AG04450 (cell line): ENCODE data around the gene PRPF39. TPM values are rescaled to one million over a fixed set of nuclear protein-coding genes. Genes with fewer than 3 reads are reported as not detected.

Source experiments
- CTCF ChIA-PET: fragments of 300-600, 350-600 bp; formaldehyde crosslinking; extraction: SDS; loops from one replicate; lab custom pipeline; 2022; ENCODE audit warnings: antibody characterized with exemption, inconsistent platforms; lab: Charles Lee
- POLR2A ChIA-PET: fragments of 350-600 bp; formaldehyde crosslinking; extraction: SDS; loops from one replicate; lab custom pipeline; 2021; ENCODE audit warnings: antibody characterized with exemption, inconsistent platforms; lab: Yijun Ruan, JAX
- DNase-seq: peaks from one replicate; pipeline ENCODE4 v3.0.0-alpha.2; 2011; ENCODE audit warnings: low read depth, low spot score
- H3K27ac ChIP-seq: one replicate; pipeline ENCODE4 v1.5.1; 2012; ENCODE audit warnings: low read depth, low read length, control low read depth
- H3K27me3 ChIP-seq: one replicate; pipeline ENCODE4 v1.6.0; 2012; ENCODE audit warnings: low read length; ENCODE audit not compliant: control insufficient read depth, insufficient read depth
- H3K4me3 ChIP-seq: 2 replicates; pipeline ENCODE4 v1.5.1; 2011; ENCODE audit warnings: mild to moderate bottlenecking, low read depth, low read length, control low read depth
- H3K9me3 ChIP-seq: 2 replicates; pipeline ENCODE4 v1.5.1; 2012; ENCODE audit warnings: low read length; ENCODE audit not compliant: control insufficient read depth, insufficient read depth
- CTCF ChIP-seq: IDR thresholded peaks from 2 replicates; pipeline ENCODE4 v1.5.1; 2011; ENCODE audit warnings: low read depth, low read length, control low read depth, inconsistent platforms
- polyA plus RNA-seq: library from polyadenylated mRNA; depleted of rRNA; stranded (reverse); fragments of >200 nt; gene quantifications from 2 replicates; pipeline ENCODE4 v1.2.3, GENCODE V29; 2011

The PRPF39 gene
- polyA plus RNA-seq, 1 experiment: 48.6 TPM

DNA sequence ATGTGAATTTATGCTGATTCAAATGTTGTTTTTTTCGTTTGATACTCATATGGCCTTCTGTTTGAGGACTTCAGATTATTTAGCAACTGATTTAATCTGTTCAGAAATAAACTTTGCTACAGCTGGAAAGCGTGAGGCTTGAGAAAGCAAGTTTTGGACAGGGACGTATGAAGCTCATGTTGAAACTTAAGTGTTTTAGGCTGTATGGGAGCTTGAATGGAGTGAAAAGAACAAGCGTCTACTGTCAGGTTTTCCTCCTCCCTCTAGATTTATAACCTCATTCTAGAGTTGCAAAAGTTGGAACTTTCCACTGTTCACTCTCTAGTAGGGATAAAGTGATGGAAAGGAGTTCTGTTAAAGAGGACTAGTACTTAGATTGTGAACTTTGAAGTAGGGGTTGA, 1.0 kb downstream of the PRPF39 start:
- CTCF ChIA-PET: no interaction called here
- no peak for DNase-seq
- peak overlapping the region; percentile 83 for H3K4me3 ChIP-seq
- no peaks in the 10 kb centered on the region for H3K9me3 ChIP-seq
- H3K27me3 ChIP-seq: no peaks in the 10 kb centered on the region
- H3K27ac ChIP-seq: no peak overlapping the region
- TF ChIP-seq CTCF: no peak
- POLR2A ChIA-PET: no interaction called here

DNA sequence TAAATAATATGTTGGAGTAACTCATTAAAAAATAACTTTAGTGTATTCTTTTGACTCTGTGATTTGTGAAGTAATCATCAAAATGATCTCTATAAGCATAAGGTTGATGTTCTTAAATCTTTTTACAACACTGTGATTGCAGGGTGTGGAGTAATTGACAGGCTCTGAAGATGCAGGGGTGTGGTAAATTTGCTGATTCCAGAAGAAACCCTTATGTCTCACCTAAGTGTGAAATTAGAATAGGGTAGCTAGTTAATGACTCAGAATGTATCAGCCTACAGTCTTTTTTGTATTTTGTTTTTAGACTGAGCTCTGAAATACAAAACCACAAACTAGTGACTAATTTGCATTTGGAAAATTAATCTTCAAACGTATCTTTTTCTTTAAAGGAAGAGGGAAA, 5.9 kb downstream of the PRPF39 start:
- POLR2A ChIA-PET: no interaction called here
- Histone ChIP-seq H3K27ac (no peak overlapping the region), H3K27me3 (no peaks in the 10 kb centered on the region), H3K4me3 (no peak overlapping the region), H3K9me3 (no peaks in the 10 kb centered on the region)
- TF ChIP-seq CTCF: no peak
- CTCF ChIA-PET: no interaction called here
- no peak for DNase-seq

- Histone ChIP-seq H3K4me3 (no peak overlapping the region), H3K27ac (no peak overlapping the region), H3K9me3 (no peaks in the 10 kb centered on the region), H3K27me3 (no peaks in the 10 kb centered on the region)
- ChIA-PET CTCF (no interaction called here), POLR2A (interaction anchor here (0.6 kb wide), 1 partner anchor 21 kb away, joined by 5 read pairs; no protein-coding TSS in a partner anchor)
- no peak for DNase-seq
- no peak for TF ChIP-seq CTCF
Observed at GRCh38 chr14:45091710-45092109, 7.8 kb downstream of the PRPF39 start.

DNA sequence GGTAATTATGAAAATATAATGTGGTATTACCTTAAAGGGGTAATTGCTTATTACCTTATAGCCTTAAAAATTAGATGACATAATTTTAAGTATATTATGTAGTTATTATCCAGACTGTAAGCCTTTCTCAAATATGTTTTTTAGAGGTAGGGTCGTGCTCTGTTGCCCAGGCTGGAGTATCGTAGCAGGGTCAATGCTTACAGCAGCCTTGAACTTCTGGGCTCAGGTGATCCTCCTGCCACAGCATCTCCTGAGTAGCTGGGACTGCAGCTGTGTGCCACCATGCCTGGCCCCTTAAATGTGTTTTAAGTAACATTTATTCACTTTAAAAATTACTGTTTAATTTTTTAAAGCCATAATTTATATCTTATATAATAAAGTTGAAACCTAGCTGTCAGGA, 10.4 kb downstream of the PRPF39 start:
- no peak overlapping the region for H3K27ac ChIP-seq
- H3K4me3 ChIP-seq: no peak overlapping the region
- ChIA-PET POLR2A (no interaction called here), CTCF (no interaction called here)
- TF ChIP-seq CTCF: no peak
- DNase-seq: no peak
- H3K27me3 ChIP-seq: no peaks in the 10 kb centered on the region
- H3K9me3 ChIP-seq: no peaks in the 10 kb centered on the region

DNA sequence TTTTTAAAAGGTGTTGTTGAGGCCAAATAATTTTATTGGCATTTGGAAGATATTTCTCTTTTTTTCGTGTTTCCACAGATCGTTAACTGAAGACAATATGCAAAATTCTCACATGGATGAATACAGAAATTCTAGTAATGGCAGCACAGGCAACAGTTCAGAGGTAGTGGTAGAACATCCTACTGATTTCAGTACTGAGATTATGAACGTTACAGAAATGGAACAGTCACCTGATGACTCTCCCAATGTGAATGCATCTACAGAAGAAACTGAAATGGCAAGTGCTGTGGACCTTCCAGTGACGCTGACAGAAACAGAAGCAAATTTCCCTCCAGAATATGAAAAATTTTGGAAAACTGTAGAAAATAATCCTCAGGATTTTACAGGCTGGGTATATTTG, 11.2 kb downstream of the PRPF39 start:
- H3K9me3 ChIP-seq: no peaks in the 10 kb centered on the region
- DNase-seq: no peak
- ChIA-PET CTCF (interaction anchor here (0.7 kb wide), 1 partner anchor 13 kb away, joined by 3 read pairs; no protein-coding TSS in a partner anchor), POLR2A (no interaction called here)
- no peak overlapping the region for H3K4me3 ChIP-seq
- H3K27ac ChIP-seq: no peak overlapping the region
- TF ChIP-seq CTCF: no peak
- H3K27me3 ChIP-seq: no peaks in the 10 kb centered on the region
